Colon (tissue), 2 donors: ENCODE measurements around the gene WAC.
"Not testable (repeated sequence)": the region's sequence is repeated elsewhere in the genome, so short reads cannot be mapped to it uniquely, and the experiment has no call there.

ENCODE experiments used
- FAIRE-seq: peaks from 2 replicates; lab custom pipeline; 2012; peaks lifted over from hg19 to GRCh38; lab: Jason Lieb, UNC
- donor health status: control.
- donor health status: control.

WAC gene

DNA sequence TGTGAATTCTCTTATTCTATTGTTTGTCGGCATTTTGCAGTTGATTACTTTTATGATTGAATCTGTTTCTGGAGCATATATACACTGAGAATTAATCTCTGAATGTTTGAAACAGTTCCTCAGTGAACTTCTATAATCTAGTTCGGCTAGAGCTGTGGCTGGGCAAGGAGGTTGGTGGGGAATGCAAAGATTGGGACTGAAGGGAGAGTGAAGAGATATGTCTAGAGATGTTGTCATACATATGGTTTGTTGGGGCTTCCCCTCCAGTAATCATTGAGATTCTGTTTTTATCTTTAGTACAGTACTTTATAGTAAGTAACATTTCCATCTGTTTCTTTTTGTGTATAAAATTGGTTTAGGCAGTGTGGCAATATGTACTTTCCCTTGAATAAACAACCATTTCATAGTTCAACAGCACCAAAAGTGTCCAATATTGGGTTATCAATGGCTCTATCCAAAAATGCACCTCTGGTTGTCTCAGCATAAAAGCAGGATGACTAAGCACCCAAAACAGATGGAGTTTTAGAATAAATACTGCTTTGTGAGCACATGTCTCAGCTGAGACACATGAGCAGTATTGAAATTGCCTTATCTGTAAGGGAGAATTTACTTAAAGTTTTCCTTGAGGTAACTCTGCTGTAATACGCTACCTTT is 36.7 kb downstream of the WAC start:
- no peak for FAIRE-seq

GRCh38 chr10:28570598-28570997 is 37.7 kb downstream of the WAC start:
- FAIRE-seq: no peak

DNA sequence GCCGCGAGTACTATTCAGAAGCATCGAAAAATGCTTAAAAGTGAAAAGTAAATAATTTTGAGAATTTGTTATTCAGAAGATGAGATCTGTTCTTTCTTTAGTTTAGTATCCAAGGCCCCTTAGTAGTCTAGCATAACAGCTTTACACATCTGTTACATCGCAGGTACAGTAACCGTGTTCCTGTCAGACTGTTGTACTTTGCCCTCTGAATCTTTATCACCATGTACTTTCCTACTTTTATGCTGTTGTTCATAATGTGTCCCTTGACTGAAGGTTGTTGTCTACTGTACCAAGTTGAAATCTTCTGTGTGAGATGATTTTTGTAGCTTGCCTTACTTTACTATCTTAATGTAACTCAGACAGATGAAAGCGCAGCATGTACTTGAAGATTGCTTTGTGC is 38.3 kb downstream of the WAC start:
- no peak for FAIRE-seq

GRCh38 chr10:28574214-28574613 is 41.3 kb downstream of the WAC start:
- FAIRE-seq: not testable (repeated sequence)

DNA sequence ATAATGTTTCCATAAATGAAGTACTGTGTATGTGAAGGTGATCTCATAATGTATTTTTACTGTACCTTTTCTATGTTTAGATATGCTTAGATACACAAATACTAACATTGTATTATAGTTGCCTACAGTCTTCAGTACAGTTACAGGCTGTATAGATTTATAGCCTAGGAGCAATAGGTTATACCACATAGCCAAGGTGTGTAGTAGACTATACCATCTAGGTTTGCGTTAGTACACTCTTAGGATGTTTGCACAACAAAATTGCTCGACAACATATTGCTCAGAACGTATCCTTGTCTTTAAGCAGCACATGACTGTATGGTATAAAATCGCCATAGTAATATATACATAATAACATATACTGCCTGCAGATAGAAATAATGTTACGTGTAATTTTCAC is 42.9 kb downstream of the WAC start:
- no peak for FAIRE-seq

DNA sequence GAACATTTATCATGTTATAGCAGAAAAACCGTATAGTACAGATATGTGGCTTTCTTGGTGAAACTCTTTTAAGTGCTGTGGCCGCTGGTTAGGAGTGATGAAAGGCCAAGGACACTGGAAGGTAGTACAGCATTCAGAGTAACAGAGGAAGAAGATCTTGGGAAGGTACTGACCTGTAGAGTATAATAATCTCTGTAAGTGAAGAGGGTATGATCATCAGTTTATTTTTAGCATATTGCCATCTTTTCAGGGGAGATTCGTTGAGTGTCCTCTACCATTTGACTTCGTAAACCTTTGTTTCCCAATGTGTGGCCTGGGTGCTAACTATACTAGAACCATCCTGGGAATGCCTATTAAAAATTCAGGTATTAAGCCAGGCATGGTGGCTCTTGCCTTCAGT is 44.6 kb downstream of the WAC start:
- FAIRE-seq: no peak

- no peak for FAIRE-seq
These were observed 45.5 kb downstream of the WAC start for GRCh38 chr10:28578454-28578853.

GRCh38 chr10:28580825-28581224 is 47.9 kb downstream of the WAC start:
- FAIRE-seq: no peak

- no peak for FAIRE-seq
These were observed 49.0 kb downstream of the WAC start for GRCh38 chr10:28581916-28582315.

- FAIRE-seq: no peak
These were observed 52.2 kb downstream of the WAC start for GRCh38 chr10:28585076-28585475.

DNA sequence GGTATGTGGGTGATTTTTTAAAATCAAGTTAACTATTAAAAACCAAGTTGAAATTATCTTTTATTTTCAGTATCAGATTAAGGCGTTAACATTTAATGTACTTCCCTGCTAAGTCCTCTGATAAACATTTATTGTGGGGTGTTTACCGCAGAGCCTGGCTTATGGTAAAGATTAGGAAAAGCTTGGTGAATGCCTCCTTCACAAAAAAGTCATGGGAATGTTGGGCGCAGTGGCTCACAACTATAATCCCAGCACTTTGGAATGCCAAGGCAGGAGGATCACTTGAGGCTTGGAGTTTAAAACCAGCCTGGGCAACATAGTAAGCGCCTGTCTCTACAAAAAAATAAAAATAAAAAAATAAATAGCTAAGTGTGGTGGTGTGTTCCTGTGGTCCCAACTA is 53.3 kb downstream of the WAC start:
- FAIRE-seq: no peak

GRCh38 chr10:28587270-28587969 is 54.5 kb downstream of the WAC start:
- no peak for FAIRE-seq

DNA sequence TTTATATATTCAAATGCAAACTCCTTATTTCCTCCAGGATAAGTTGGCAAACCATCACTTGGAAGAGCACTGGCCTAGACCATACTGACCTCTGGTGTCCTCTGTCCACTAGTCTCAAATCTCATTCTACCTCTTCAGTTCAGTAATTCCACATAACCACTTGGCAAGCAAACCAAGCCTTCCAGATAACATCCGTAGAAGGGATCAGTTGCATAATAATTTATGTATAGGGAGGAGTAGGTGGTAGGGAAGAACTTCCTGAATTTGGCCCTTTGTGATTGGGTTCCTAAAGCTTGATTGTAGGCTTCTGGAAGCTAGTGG is 55.0 kb downstream of the WAC start:
- FAIRE-seq: no peak

GRCh38 chr10:28592953-28593352 is 60.0 kb downstream of the WAC start:
- no peak for FAIRE-seq

DNA sequence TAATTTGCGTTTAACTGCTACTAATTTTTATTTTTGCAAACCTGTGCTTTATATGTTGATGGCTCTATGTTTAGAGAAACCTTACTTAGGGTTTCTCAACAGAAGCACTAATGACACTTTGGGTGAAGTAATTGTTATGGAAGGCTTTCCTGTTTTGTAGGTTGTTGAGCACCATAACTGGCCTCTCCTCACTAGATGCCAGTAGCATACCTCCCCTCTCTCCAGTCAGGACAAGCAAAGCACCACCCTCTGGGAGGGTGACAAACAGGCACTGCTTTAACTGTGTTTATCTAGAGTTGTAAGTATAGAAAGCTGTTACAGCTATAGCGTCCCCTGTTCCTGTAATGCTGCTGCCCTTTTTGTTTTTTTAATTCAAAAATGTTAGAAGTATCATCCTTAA is 60.9 kb downstream of the WAC start:
- no peak for FAIRE-seq

DNA sequence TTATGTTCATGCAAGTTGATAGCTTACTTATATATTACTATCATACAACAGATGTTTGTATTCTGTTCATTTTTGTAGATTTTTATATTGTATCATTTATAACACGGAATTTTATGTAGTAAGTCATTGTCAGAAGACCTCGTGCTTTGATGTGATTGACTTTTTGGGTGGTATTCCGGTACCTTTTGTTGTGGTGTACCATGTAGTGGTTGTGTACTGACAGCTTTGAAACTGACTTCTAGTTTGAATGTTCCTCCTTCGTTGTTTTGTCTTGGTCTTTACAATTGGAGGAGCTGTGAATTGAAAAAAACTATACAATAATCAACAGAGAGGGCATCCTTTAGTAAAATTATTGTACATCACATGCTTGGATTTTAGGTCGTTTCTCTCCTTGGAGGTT is 61.5 kb downstream of the WAC start:
- no peak for FAIRE-seq

GRCh38 chr10:28595613-28596012 is 62.7 kb downstream of the WAC start:
- FAIRE-seq: no peak

DNA sequence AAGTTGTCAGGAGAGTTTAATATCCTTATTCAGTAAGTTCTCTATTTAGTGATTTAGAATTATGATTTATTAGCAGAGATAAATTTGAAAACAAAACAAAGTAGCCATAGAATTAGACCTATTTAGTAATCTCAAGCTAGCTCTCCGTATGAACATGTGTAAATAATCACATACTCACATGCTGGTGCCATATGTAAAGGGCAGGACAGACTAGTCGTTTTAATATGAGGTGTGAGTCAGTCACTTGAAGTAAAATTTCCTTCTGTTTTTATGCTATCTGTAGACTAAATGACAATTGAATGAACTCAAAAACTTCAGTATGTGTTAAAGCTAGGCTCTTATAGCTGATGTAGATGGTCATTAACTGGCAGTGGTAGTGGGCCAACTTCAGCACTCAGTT is 67.1 kb downstream of the WAC start:
- FAIRE-seq: no peak

DNA sequence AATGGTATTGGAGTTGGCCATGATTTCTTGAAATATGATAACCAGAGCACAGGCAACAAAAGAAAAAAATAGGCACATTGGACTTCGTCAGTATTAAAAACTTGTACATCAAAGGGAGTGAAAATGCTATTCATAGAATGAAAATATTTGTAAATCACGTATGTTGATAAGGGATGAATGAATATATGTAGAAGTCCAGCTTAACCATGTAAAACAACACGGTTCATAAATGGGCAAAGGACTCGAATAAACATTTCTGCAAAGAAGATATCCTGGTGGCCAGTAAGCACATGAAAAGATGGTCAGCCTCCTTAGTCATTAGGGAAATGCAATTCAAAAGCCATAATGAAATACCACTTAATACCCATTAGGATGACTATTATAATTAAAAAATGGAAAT is 68.1 kb downstream of the WAC start:
- no peak for FAIRE-seq

DNA sequence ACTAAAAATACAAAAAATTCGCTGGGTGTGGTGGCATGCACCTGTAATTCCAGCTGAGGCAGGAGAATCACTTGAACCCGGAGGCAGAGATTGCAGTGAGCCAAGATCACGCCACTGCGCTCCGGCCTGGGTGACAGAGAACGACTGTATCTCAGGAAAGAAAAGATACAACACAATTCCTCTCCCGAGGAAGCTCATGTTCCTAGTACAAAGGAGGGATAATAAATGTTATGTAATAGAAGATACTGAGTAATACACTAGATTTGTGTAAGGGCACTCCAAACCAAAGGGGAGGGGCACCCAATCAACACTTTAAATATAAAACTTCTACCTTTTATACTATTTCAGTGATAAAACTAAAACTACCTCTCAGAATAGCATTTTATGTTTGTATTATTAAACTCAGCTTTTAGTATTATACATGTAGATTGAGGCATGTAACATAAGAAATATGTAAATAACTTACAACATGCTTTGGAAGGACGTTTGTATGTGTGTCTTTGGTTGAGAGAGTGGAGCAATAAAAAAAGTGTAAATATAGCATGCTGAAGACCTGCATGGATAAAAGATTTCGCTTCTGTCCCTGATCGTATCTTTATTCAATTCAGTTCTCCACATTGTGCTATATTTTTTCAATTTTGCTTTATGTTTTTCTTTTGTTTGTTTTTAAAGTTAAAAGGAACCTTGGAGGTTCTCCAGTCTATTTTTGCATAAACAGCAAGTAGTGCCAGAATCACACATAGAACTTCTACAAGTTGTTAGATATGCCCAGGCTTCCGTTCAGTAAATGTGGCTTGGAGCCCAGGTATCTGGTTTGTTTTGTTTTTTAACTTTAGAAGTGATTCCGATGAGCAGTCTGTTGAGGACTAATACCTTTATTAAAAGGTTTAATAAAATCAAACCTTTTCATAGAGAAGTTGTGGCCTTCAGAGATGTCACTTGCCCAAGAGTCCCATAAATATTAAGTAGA is 71.9 kb downstream of the WAC start:
- FAIRE-seq: no peak

GRCh38 chr10:28606568-28606967 is 73.7 kb downstream of the WAC start:
- FAIRE-seq: no peak

DNA sequence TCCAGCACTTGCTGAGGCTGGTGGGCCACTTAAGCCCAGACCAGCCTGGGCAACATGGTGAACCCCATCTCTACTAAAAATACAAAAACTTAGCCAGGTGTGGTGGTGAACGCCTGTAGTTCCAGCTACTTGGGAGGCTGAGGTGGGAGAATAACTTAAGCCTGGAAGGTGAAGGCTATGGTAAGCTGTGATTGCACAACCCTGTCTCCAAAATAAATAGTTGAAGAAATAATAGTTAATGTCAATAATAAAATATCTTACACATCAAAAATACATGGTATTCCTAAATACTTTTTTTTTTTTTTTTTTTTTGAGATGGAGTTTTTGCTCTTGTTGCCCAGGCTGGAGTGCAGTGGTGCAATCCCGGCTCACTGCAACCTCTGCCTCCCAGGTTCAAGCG is 76.7 kb downstream of the WAC start:
- not testable (repeated sequence) for FAIRE-seq

GRCh38 chr10:28612877-28613276 is 80.0 kb downstream of the WAC start:
- no peak for FAIRE-seq
